ENCODE measurements around the gene ATP1A1. TPM values are rescaled to one million over a fixed set of nuclear protein-coding genes. Genes with fewer than 3 reads are reported as not detected.

ATP1A1 gene
- total and polyA plus RNA-seq, 9 of the 15 experiments (the other 6 are each of a cell fraction or from before 2014, with no cell fraction given), result 99.3 to 513 (median 234) TPM

DNA sequence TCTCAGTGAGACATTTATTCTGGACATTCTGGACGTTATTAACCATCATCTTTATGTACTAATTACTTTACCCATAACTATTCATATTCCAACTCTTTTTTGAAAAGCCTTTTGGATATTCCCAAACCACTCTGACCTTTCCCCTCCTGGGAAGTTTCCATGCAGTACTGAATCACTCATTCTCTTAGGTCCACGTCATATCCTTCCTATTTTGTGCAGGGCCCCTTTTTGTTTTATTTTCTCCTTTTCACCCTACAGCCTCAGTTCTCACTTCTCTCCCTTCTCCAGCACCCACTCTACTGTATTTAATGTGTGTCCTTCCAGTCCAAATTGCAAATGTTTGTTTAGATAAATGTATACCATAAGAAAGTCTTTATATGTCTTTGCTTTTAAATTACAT lies 16.4 kb upstream of the ATP1A1 start:
- no peak overlapping the region for H3K27ac ChIP-seq (ENCODE audit: extremely low read depth, low read depth, low read length)
- POLR2A ChIA-PET, result no interaction called here
- no peaks in the 10 kb centered on the region for H3K9me3 ChIP-seq (replicated peaks; ENCODE audit: control insufficient read depth, insufficient read depth, low read depth, low read length)
- DNase-seq (ENCODE audit: extremely low read depth in 1 of 4, low spot score in 3 of 4) (no peak), ATAC-seq (no peak), FAIRE-seq (no peak)
- H3K36me3 ChIP-seq (ENCODE audit: control insufficient read depth, insufficient read depth, low read length), result no peaks in the 10 kb centered on the region
- H3K4me3 ChIP-seq, result no peak overlapping the region
- intact Hi-C loops (cut with micrococcal nuclease) (no loop called here), in situ Hi-C loops (cut with MboI) (no loop called here)
- CTCF ChIA-PET (ENCODE audit: low intra/inter-chr PET ratio), result no interaction called here
- H3K9me1 ChIP-seq (ENCODE audit: control insufficient read depth, insufficient read depth, low read length), result no peaks in the 10 kb centered on the region
- BruUV-seq (replicated peaks), result no TSS peak
- H3K4me2 ChIP-seq (ENCODE audit: insufficient read depth, low read length), result no peak overlapping the region
- no peaks in the 10 kb centered on the region; a peak in 1 of 5 replicates for H3K4me1 ChIP-seq (replicated peaks in 1 of 2; ENCODE audit: control insufficient read depth in 2 of 2, insufficient read depth in 2 of 2, low read length in 2 of 2)
- 12% methylated on average over 2 of the region's 2 CpGs for WGBS (ENCODE audit: insufficient coverage, low coverage, missing lambda C conversion rate)
- no peaks in the 10 kb centered on the region for H4K20me1 ChIP-seq (replicated peaks; ENCODE audit: control insufficient read depth, insufficient read depth, low read length)
- no peaks in the 10 kb centered on the region for H3K79me2 ChIP-seq (ENCODE audit: control insufficient read depth, insufficient read depth, low read length)
- no peak overlapping the region for H3K9ac ChIP-seq (ENCODE audit: insufficient read depth in 1 of 2, low read depth in 2 of 2, low read length in 2 of 2)
- H3K27me3 ChIP-seq (ENCODE audit: control insufficient read depth in 2 of 2, insufficient read depth in 2 of 2, low read length in 2 of 2), result no peaks in the 10 kb centered on the region; a peak in 1 of 5 replicates
- no peak overlapping the region for H2AFZ ChIP-seq (ENCODE audit: low read depth, low read length)
- TF ChIP-seq, protein P1, sequence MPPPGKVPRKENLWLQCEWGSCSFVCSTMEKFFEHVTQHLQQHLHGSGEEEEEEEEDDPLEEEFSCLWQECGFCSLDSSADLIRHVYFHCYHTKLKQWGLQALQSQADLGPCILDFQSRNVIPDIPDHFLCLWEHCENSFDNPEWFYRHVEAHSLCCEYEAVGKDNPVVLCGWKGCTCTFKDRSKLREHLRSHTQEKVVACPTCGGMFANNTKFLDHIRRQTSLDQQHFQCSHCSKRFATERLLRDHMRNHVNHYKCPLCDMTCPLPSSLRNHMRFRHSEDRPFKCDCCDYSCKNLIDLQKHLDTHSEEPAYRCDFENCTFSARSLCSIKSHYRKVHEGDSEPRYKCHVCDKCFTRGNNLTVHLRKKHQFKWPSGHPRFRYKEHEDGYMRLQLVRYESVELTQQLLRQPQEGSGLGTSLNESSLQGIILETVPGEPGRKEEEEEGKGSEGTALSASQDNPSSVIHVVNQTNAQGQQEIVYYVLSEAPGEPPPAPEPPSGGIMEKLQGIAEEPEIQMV (tag; conservative IDR thresholded peaks at IDR 0.05; ENCODE audit: low read depth), result no peak
- no peak for TF ChIP-seq ZNF134 (CRISPR knock-in tag; conservative IDR thresholded peaks at IDR 0.05)
- no peak for TF ChIP-seq SMAD4 (CRISPR knock-in tag; conservative IDR thresholded peaks at IDR 0.05)
- TF ChIP-seq ASH1L (IDR thresholded peaks at IDR 0.05; ENCODE audit: borderline replicate concordance, low read depth, partially characterized antibody), result no peak
- TF ChIP-seq ESRRB (CRISPR knock-in tag; IDR thresholded peaks at IDR 0.05; ENCODE audit: borderline replicate concordance), result no peak
- TF ChIP-seq ZBTB11 (CRISPR knock-in tag; IDR thresholded peaks at IDR 0.05), result no peak
- TF ChIP-seq, protein P2, sequence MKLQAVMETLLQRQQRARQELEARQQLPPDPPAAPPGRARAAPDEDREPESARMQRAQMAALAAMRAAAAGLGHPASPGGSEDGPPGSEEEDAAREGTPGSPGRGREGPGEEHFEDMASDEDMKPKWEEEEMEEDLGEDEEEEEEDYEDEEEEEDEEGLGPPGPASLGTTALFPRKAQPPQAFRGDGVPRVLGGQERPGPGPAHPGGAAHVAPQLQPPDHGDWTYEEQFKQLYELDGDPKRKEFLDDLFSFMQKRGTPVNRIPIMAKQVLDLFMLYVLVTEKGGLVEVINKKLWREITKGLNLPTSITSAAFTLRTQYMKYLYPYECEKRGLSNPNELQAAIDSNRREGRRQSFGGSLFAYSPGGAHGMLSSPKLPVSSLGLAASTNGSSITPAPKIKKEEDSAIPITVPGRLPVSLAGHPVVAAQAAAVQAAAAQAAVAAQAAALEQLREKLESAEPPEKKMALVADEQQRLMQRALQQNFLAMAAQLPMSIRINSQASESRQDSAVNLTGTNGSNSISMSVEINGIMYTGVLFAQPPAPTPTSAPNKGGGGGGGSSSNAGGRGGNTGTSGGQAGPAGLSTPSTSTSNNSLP (IDR thresholded peaks at IDR 0.05; ENCODE audit: borderline replicate concordance, low read depth, low read length), result no peak
- TF ChIP-seq LARP7 (IDR thresholded peaks at IDR 0.05), result no peak
- TF ChIP-seq GATAD2A (IDR thresholded peaks at IDR 0.05), result no peak
- TF ChIP-seq RBM25 (IDR thresholded peaks at IDR 0.05; ENCODE audit: low read depth, low read length, severe bottlenecking), result no peak
- no peak for TF ChIP-seq SAFB2 (IDR thresholded peaks at IDR 0.05; ENCODE audit: borderline replicate concordance, low read depth, low read length, severe bottlenecking)
- TF ChIP-seq SREBF1 (IDR thresholded peaks at IDR 0.05; ENCODE audit: borderline replicate concordance, low read depth, low read length), result no peak
- TF ChIP-seq, protein P3, sequence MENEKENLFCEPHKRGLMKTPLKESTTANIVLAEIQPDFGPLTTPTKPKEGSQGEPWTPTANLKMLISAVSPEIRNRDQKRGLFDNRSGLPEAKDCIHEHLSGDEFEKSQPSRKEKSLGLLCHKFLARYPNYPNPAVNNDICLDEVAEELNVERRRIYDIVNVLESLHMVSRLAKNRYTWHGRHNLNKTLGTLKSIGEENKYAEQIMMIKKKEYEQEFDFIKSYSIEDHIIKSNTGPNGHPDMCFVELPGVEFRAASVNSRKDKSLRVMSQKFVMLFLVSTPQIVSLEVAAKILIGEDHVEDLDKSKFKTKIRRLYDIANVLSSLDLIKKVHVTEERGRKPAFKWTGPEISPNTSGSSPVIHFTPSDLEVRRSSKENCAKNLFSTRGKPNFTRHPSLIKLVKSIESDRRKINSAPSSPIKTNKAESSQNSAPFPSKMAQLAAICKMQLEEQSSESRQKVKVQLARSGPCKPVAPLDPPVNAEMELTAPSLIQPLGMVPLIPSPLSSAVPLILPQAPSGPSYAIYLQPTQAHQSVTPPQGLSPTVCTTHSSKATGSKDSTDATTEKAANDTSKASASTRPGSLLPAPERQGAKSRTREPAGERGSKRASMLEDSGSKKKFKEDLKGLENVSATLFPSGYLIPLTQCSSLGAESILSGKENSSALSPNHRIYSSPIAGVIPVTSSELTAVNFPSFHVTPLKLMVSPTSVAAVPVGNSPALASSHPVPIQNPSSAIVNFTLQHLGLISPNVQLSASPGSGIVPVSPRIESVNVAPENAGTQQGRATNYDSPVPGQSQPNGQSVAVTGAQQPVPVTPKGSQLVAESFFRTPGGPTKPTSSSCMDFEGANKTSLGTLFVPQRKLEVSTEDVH (IDR thresholded peaks at IDR 0.05; ENCODE audit: low read depth, partially characterized antibody), result no peak
